Gastroesophageal sphincter (tissue), 3 donors: Measurements from ENCODE around the gene HRNR.

Source experiments
- CTCF ChIP-seq, 4 experiments: fragments of 200-600 bp in 2 of 4; fragments of 450-650 bp in 2 of 4; sonication (generic) in 1 of 4; IDR thresholded peaks; one replicate each; pipeline ENCODE4 v1.5.1; 2017 to 2019; ENCODE audit warnings: antibody characterized with exemption in 4 of 4, mild to moderate bottlenecking in 2 of 4, moderate library complexity in 2 of 4
- POLR2A ChIP-seq, 2 donors: fragments of 450-650 bp; IDR thresholded peaks; one replicate each; pipeline ENCODE4 v1.6.1; 2017; ENCODE audit warnings: antibody characterized with exemption in 2 of 2, mild to moderate bottlenecking in 2 of 2, moderate library complexity in 1 of 2

DNA sequence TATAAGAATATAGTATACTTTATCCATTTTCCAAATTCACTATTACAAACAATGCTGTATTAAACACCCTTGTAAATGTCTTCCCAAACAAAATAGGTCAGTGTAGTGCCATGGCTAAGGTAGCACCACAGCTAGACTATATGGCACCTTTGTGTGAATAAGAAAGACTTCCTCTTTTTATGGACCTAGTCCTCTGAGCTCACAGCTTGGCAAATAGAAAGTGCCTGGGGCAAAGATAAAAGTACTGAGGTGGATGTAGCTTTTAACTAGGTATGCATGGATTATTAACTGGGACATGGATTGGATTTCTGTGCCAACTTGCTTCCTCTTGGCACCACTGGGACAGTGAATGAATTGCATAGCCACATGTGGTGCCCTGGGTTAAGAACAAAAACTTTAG lies 25.0 kb downstream of the HRNR start:
- TF ChIP-seq CTCF (IDR thresholded peaks at IDR 0.05) (no peak), POLR2A (IDR thresholded peaks at IDR 0.05) (no peak)
